ENCODE measurements around the gene HIBADH. TPM values are rescaled to one million over a fixed set of nuclear protein-coding genes. Genes with fewer than 3 reads are reported as not detected.

Gene HIBADH
- total RNA-seq, 4 donors from 2014 or later: 31.3 to 39.6 (median 33.7) TPM

DNA sequence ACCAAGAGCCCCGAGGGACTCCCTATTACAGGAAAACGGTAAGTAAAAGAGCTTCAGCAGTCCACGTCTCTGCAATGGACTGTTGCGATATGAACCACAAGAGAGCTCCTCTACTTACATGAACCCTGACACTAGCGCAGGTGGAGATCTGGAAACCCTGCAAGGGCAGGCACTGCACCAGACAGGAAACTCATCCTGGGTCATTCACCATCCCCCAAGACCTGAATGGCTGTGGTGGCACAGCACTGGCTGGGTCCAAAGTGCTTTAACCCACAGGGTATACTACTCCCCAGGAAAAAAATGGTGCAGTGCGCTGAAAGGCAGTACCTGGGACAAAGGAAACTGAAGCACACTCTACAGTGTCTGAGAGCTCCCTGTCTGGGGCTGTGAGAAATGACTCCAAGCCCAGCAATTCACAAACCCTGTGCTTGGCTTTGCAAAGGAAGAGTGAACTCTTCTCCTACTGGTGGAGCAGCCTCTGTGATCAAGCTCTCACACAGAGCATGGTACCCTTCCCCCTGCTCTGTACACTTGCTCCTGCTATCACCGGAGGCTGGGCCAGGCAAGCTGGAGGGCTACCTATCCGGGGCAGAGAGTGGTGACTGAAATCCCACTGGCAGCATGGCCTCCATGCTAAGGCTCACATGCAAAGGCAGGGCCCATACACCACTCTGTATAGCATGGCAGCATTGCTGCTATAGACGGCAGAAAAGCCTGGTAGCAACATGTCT is 44.9 kb downstream of the HIBADH start:
- no peaks in the 10 kb centered on the region for H3K36me3 ChIP-seq
- no peak for TF ChIP-seq POLR2A (IDR thresholded peaks at IDR 0.05)
- no peak for TF ChIP-seq CTCF (IDR thresholded peaks at IDR 0.05)
- no peak overlapping the region for H3K27ac ChIP-seq
- no peaks in the 10 kb centered on the region for H3K27me3 ChIP-seq
- no peaks in the 10 kb centered on the region for H3K4me1 ChIP-seq
- H3K4me3 ChIP-seq: no peak overlapping the region
- no peak for DNase-seq
- peaks cover 0 to 22% (median 4%) of the 10 kb centered on the region in 4 donors for H3K9me3 ChIP-seq

- Histone ChIP-seq H3K4me1 (no peaks in the 10 kb centered on the region), H3K4me3 (no peak overlapping the region), H3K9me3 (peaks cover 0 to 22% (median 4%) of the 10 kb centered on the region in 4 donors), H3K36me3 (no peaks in the 10 kb centered on the region), H3K27me3 (no peaks in the 10 kb centered on the region), H3K27ac (no peak overlapping the region)
- TF ChIP-seq POLR2A (IDR thresholded peaks at IDR 0.05) (no peak), CTCF (IDR thresholded peaks at IDR 0.05) (no peak)
- DNase-seq: no peak
Observed at GRCh38 chr7:27616914-27617548, 45.7 kb downstream of the HIBADH start.

- no peak overlapping the region for H3K4me3 ChIP-seq
- no peak overlapping the region for H3K27ac ChIP-seq
- DNase-seq: no peak
- no peaks in the 10 kb centered on the region for H3K27me3 ChIP-seq
- TF ChIP-seq POLR2A (IDR thresholded peaks at IDR 0.05): no peak
- H3K36me3 ChIP-seq: no peaks in the 10 kb centered on the region
- H3K9me3 ChIP-seq: peaks cover 0 to 19% (median 3%) of the 10 kb centered on the region in 4 donors
- H3K4me1 ChIP-seq: no peaks in the 10 kb centered on the region
Observed at GRCh38 chr7:27616186-27616491, 46.5 kb downstream of the HIBADH start.

GRCh38 chr7:27615420-27616185 is 47.1 kb downstream of the HIBADH start:
- Histone ChIP-seq H3K4me1 (no peaks in the 10 kb centered on the region), H3K27ac (no peak overlapping the region), H3K4me3 (no peak overlapping the region), H3K27me3 (no peaks in the 10 kb centered on the region), H3K36me3 (no peaks in the 10 kb centered on the region), H3K9me3 (peaks cover 0 to 15% (median 3%) of the 10 kb centered on the region in 4 donors)
- no peak for DNase-seq
- TF ChIP-seq CTCF (IDR thresholded peaks at IDR 0.05) (no peak), POLR2A (IDR thresholded peaks at IDR 0.05) (no peak)

DNA sequence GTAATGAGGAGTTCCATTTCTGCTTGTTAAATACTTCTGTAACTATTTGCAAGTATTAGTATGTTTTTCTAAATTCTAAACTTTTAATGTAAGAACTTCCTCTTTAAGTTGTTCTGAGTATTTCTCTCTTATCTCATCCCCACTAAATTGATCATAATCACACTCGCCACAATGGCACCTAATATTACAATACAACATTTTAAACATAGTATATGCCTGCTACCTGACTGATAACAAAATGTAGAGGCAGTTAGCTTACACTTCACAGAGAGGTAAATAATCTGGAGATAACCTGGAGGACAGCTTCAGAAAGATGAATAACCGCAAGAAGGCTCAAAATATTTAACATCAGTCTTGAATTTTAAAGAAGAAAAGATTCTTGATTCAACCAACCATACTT is 48.6 kb downstream of the HIBADH start:
- no peak overlapping the region for H3K4me3 ChIP-seq
- peaks cover 0 to 4% (median under 1%) of the 10 kb centered on the region in 4 donors for H3K9me3 ChIP-seq
- DNase-seq: no peak
- no peaks in the 10 kb centered on the region for H3K27me3 ChIP-seq
- H3K36me3 ChIP-seq: no peaks in the 10 kb centered on the region
- TF ChIP-seq CTCF (IDR thresholded peaks at IDR 0.05) (no peak), POLR2A (IDR thresholded peaks at IDR 0.05) (no peak)
- H3K27ac ChIP-seq: no peak overlapping the region
- no peaks in the 10 kb centered on the region for H3K4me1 ChIP-seq

DNA sequence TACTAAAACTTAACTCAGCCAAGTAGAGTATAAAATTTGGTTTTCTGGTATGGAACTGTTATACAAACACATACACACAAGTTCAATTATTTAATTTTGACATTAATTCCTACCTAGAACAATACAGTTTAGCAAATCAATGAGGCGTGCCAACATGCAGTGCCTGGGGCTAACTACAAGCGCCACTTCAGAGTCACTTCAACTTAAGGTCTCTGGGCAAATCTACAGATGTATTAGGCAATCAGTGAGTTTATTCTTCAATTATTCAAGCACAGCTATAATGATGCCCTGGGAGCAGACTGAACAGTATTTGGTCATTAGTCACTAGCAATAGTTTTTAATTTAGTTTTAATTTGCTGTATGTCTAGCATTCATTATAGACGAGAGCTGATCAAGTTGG is 51.6 kb downstream of the HIBADH start:
- no peak for TF ChIP-seq CTCF (IDR thresholded peaks at IDR 0.05)
- peaks cover 0 to 8% (median 0%) of the 10 kb centered on the region in 4 donors for H3K4me1 ChIP-seq
- no peaks in the 10 kb centered on the region for H3K27me3 ChIP-seq
- no peak overlapping the region for H3K4me3 ChIP-seq
- no peak for DNase-seq
- H3K9me3 ChIP-seq: no peaks in the 10 kb centered on the region
- no peak overlapping the region for H3K27ac ChIP-seq
- H3K36me3 ChIP-seq: no peaks in the 10 kb centered on the region
